PC-9 (cell line): ENCODE results near the gene SETDB2.

Experiments
- CTCF ChIP-seq: fragments of 200-600 bp; sonication (generic); conservative IDR thresholded peaks from 2 replicates; pipeline ENCODE4 v1.6.1; 2017; ENCODE audit warnings: mixed run types, antibody characterized with exemption, mild to moderate bottlenecking, moderate library complexity
- EZH2 ChIP-seq: fragments of 200-600 bp; sonication (generic); IDR thresholded peaks from 2 replicates; pipeline ENCODE4 v1.8.0; 2017; ENCODE audit warnings: antibody characterized with exemption, low read depth

- TF ChIP-seq CTCF (no peak), EZH2 (no peak)
Measured at GRCh38 chr13:49452725-49453457, 8.8 kb downstream of the SETDB2 start.
